Middle frontal gyrus (tissue), 1 donor: ENCODE results near the gene MRPS6.

Source experiments
- DNase-seq: peaks from one replicate; pipeline ENCODE4 v3.0.0-alpha.2; 2015; ENCODE audit warnings: low spot score; ENCODE audit errors: extremely low spot score

Gene MRPS6

GRCh38 chr21:34132926-34133325 lies 59.5 kb downstream of the MRPS6 start:
- DNase-seq = no peak

GRCh38 chr21:34133392-34133791 lies 60.0 kb downstream of the MRPS6 start:
- no peak for DNase-seq

- DNase-seq = no peak
Observed at GRCh38 chr21:34133802-34134201, 60.4 kb downstream of the MRPS6 start.

DNA sequence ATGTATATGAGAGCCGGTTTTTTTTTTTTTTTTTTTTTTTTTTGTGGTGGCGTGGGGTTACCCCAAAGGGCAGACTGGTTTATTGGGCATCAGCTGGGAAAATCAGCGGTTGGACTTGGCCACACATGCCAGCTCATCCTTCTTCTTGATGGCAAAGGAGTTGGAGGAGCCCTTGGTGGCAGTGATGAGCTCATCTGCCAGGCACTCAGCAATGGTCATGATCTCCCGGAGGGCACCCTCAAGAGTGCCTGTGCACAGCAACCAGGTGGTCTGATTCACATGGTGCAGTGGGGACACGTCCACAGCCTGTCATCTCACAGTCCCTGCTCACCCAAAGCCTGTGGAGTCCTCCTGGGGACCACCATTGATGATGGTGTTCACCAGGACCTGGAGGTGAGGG lies 62.0 kb downstream of the MRPS6 start:
- DNase-seq = no peak

GRCh38 chr21:34141373-34141772 lies 68.0 kb downstream of the MRPS6 start:
- no peak for DNase-seq

GRCh38 chr21:34143685-34144182 lies 70.4 kb downstream of the MRPS6 start:
- no peak for DNase-seq

- DNase-seq = no peak
Observed at GRCh38 chr21:34144224-34144623, 70.8 kb downstream of the MRPS6 start.

DNA sequence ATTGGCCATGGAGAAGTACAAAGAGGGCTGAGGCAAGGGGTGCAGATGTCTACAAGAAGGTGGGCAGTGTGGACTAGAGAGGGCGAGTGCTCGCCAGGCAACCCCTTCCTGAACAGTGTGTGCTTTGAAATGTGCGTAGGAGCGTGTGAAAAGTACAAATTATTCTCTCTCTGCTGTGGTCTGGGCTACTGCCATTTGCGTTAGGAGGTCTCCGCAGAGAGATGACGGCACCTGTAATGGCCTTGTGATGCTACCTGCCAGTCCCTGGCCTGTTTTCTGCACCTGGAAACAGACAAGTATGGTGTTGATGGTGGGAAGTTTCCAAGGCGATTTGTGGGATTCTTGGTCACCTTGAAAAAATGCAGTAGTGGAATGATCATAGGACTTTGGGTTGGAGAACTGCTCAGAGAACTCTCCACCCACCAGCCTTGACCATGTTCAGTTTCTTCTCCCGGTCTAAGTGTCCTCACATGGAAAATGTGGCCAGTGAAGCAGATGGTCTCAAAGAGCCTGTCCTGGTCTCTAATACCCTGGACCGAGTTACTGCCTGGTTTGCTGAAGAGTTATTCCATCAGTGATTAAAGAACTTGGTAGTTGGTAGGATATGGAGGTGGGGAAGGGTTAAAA lies 74.5 kb downstream of the MRPS6 start:
- no peak for DNase-seq

DNA sequence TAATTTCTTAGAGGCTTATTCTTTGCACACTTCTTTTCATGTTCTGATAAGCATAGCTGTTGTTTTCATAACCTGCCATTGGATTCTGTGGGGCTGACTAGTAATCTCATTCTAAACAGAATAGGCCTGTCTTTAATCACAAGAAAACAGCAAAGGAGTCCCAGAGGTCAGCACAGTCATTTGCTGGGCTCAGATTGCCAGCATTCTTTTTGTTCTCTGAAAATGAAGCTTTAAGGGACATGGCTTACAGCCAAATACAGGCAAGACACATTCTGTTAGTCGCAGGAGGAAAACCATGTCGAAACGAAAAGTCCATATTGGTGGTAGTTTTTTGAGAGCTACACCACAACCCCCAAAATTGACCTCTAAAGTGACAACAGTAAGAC lies 75.0 kb downstream of the MRPS6 start:
- DNase-seq = no peak

DNA sequence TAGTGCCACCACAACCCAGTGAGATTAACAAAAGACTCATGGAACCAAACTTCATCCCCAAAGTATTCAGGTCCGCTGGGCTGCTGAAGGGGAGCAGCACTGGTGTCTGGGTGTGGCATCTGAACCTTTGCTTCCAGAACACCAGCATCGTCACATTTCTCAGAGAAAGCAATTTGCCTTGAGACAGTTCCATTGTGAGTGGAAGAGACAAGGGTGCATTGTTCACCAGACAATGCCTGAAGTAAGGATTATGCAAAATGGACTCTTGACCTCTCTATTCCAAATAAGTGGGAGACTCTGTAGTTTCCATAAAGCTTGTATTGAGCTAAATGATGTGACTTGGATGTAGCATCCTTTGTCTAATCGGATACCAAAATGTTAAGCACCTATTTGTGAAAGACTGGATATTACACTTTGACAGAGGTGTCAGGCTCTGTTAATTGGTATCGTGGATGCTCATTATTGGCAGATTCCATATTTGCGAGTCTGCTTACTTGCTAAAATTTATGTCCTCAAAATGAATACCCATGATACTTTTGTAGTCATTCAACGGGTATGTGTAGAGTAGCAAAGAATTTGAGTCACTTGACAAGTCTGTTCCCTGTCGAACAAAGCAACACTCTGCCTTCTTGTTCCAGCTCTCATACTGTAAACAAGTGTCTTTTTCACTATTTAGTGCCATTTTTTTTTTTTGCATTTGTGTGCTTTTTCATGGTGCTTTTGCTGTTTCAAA lies 75.6 kb downstream of the MRPS6 start:
- no peak for DNase-seq

GRCh38 chr21:34152500-34152899 lies 79.1 kb downstream of the MRPS6 start:
- DNase-seq = no peak

DNA sequence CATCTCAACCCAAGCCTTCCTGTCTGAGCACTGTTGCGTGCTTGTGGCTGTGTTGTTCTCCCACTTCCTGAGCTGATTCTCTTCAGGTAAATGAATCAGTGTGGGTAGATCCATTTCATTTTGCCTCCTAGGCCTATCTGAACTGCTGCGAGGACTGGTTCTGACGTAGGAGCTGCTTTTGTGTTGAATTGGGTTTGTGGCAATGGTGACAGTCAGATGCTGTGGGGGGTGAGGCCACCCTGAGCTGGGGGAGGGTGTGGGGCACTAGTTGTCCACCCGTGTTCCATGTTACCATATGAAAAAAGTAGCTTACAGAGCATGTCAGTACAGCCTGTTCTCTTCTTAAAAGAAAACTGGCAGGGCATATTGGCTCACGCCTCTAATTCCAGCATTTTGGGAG lies 81.5 kb downstream of the MRPS6 start:
- no peak for DNase-seq

DNA sequence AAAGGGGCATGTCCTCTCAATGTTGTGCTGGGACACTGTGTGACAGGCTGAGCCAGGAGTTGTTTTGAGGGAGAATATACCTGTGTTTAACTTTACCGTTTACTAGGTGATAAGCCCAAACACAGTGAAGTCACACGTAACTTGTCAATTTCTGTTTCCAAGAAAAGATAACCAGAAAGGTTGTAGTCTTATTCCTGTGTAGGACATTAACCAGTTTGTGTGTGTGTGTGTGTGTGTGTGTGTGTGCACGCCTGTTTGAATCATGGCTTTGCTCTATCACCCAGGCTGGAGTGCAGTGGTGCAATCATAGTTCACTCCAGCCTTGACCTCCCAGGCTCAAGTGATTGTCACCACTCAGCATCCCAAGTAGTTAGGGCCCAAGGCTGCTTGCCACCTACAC lies 83.6 kb downstream of the MRPS6 start:
- DNase-seq = no peak

- no peak for DNase-seq
Observed at GRCh38 chr21:34157521-34157920, 84.1 kb downstream of the MRPS6 start.

GRCh38 chr21:34158866-34159835 lies 85.8 kb downstream of the MRPS6 start:
- DNase-seq = no peak

- DNase-seq = no peak
Observed at GRCh38 chr21:34166468-34166867, 93.1 kb downstream of the MRPS6 start.

GRCh38 chr21:34170886-34171285 lies 97.5 kb downstream of the MRPS6 start:
- no peak for DNase-seq

GRCh38 chr21:34174470-34174869 lies 101.1 kb downstream of the MRPS6 start:
- DNase-seq = no peak

GRCh38 chr21:34176448-34176847 lies 103.1 kb downstream of the MRPS6 start:
- DNase-seq = no peak

GRCh38 chr21:34177919-34178567 lies 104.7 kb downstream of the MRPS6 start:
- DNase-seq = no peak

- no peak for DNase-seq
Observed at GRCh38 chr21:34179204-34179935, 106.0 kb downstream of the MRPS6 start.
